AG10803 (cell line): ENCODE measurements around the gene SCOC.

Experiments
- DNase-seq: peaks from one replicate; pipeline ENCODE4 v3.0.0; 2010; ENCODE audit warnings: low read depth
- H3K4me3 ChIP-seq: 2 replicates; pipeline ENCODE4 v1.5.1; 2011; ENCODE audit warnings: mild to moderate bottlenecking, low read length, control low read depth
- CTCF ChIP-seq: conservative IDR thresholded peaks from 2 replicates; pipeline ENCODE4 v1.5.1; 2011; ENCODE audit warnings: mild to moderate bottlenecking, low read length, control low read depth, inconsistent platforms

The SCOC gene

GRCh38 chr4:140359562-140360427, 13.7 kb upstream of the SCOC start:
- H3K4me3 ChIP-seq, result no peak overlapping the region
- peak; percentile 71 for DNase-seq
- peak; percentile 76 for TF ChIP-seq CTCF

GRCh38 chr4:140361099-140361498, 12.3 kb upstream of the SCOC start:
- TF ChIP-seq CTCF, result no peak
- H3K4me3 ChIP-seq, result no peak overlapping the region
- no peak for DNase-seq

- no peak overlapping the region for H3K4me3 ChIP-seq
- no peak for DNase-seq
- TF ChIP-seq CTCF, result no peak
These were observed 10.4 kb upstream of the SCOC start for GRCh38 chr4:140363051-140363450.

- no peak for TF ChIP-seq CTCF
- no peak overlapping the region for H3K4me3 ChIP-seq
- DNase-seq, result no peak
These were observed 9.9 kb upstream of the SCOC start for GRCh38 chr4:140363558-140363957.

GRCh38 chr4:140367738-140368137, 5.7 kb upstream of the SCOC start:
- no peak for TF ChIP-seq CTCF
- peak; percentile 38 for DNase-seq
- H3K4me3 ChIP-seq, result no peak overlapping the region

GRCh38 chr4:140368686-140369085, 4.8 kb upstream of the SCOC start:
- no peak for TF ChIP-seq CTCF
- DNase-seq, result no peak
- H3K4me3 ChIP-seq, result no peak overlapping the region

GRCh38 chr4:140372751-140373327, 607 bp upstream of the SCOC start:
- DNase-seq, result peak; percentile 12
- TF ChIP-seq CTCF, result no peak; the same call in 1 of the 2 replicates
- H3K4me3 ChIP-seq, result peak overlapping the region; percentile 82
